ENCODE measurements around the gene AOPEP.
"Not testable (repeated sequence)": the region's sequence is repeated elsewhere in the genome, so short reads cannot be mapped to it uniquely, and the experiment has no call there.

Gene AOPEP

GRCh38 chr9:94869415-94869843 lies 142.9 kb downstream of the AOPEP start:
- DNase-seq (ENCODE audit: low spot score) = no peak

GRCh38 chr9:94870465-94870792 lies 143.9 kb downstream of the AOPEP start:
- no peak for DNase-seq (ENCODE audit: low spot score)

- DNase-seq (ENCODE audit: low spot score) = no peak
These were observed 144.5 kb downstream of the AOPEP start for GRCh38 chr9:94870793-94871558.

GRCh38 chr9:94872083-94872833 lies 145.8 kb downstream of the AOPEP start:
- no peak for DNase-seq (ENCODE audit: low spot score)

- no peak for DNase-seq (ENCODE audit: low spot score)
These were observed 146.5 kb downstream of the AOPEP start for GRCh38 chr9:94872891-94873511.

- DNase-seq (ENCODE audit: low spot score) = no peak
These were observed 147.8 kb downstream of the AOPEP start for GRCh38 chr9:94874316-94874715.

GRCh38 chr9:94875300-94876020 lies 149.0 kb downstream of the AOPEP start:
- DNase-seq (ENCODE audit: low spot score) = no peak

GRCh38 chr9:94878804-94879203 lies 152.3 kb downstream of the AOPEP start:
- DNase-seq (ENCODE audit: low spot score) = not testable (repeated sequence)

GRCh38 chr9:94879230-94879629 lies 152.7 kb downstream of the AOPEP start:
- DNase-seq (ENCODE audit: low spot score) = no peak

GRCh38 chr9:94881023-94881422 lies 154.5 kb downstream of the AOPEP start:
- DNase-seq (ENCODE audit: low spot score) = no peak

GRCh38 chr9:94881454-94881853 lies 155.0 kb downstream of the AOPEP start:
- no peak for DNase-seq (ENCODE audit: low spot score)

GRCh38 chr9:94881940-94882339 lies 155.4 kb downstream of the AOPEP start:
- DNase-seq (ENCODE audit: low spot score) = no peak

GRCh38 chr9:94882966-94883641 lies 156.6 kb downstream of the AOPEP start:
- no peak for DNase-seq (ENCODE audit: low spot score)

GRCh38 chr9:94885854-94886447 lies 159.5 kb downstream of the AOPEP start:
- DNase-seq (ENCODE audit: low spot score) = no peak

- no peak for DNase-seq (ENCODE audit: low spot score)
These were observed 161.2 kb downstream of the AOPEP start for GRCh38 chr9:94887721-94888120.

- DNase-seq (ENCODE audit: low spot score) = no peak
These were observed 162.3 kb downstream of the AOPEP start for GRCh38 chr9:94888775-94889174.

GRCh38 chr9:94889628-94890027 lies 163.1 kb downstream of the AOPEP start:
- DNase-seq (ENCODE audit: low spot score) = no peak

GRCh38 chr9:94891183-94891582 lies 164.7 kb downstream of the AOPEP start:
- DNase-seq (ENCODE audit: low spot score) = no peak

- no peak for DNase-seq (ENCODE audit: low spot score)
These were observed 166.2 kb downstream of the AOPEP start for GRCh38 chr9:94892675-94893074.

- DNase-seq (ENCODE audit: low spot score) = no peak
These were observed 167.7 kb downstream of the AOPEP start for GRCh38 chr9:94894094-94894699.

GRCh38 chr9:94895668-94896067 lies 169.2 kb downstream of the AOPEP start:
- no peak for DNase-seq (ENCODE audit: low spot score)
